Cardiac muscle cell (in vitro differentiated cells and primary cell): ENCODE results near the gene NLN. TPM values are rescaled to one million over a fixed set of nuclear protein-coding genes. Genes with fewer than 3 reads are reported as not detected.
"Not testable (repeated sequence)": the region's sequence is repeated elsewhere in the genome, so short reads cannot be mapped to it uniquely, and the experiment has no call there.

Source experiments
- DNase-seq, 2 donors: peaks; one replicate each; pipeline versions ENCODE4 v3.0.0 to v3.0.0-alpha.2; 2010 to 2017; ENCODE audit warnings: low read depth in 1 of 2, low spot score in 1 of 2
- H3K27ac ChIP-seq: fragments of 200-600 bp; sonication (generic); 2 replicates; pipeline ENCODE4 v1.5.1; 2016
- H3K27me3 ChIP-seq: fragments of 200-600 bp; sonication (generic); 2 replicates; pipeline ENCODE4 v1.6.0; 2016; ENCODE audit warnings: control low read depth
- H3K36me3 ChIP-seq: fragments of 200-600 bp; sonication (generic); 2 replicates; pipeline ENCODE4 v1.5.1; 2016; ENCODE audit warnings: control low read depth
- H3K4me1 ChIP-seq: fragments of 200-600 bp; sonication (generic); 2 replicates; pipeline ENCODE4 v1.8.1; 2017; ENCODE audit warnings: low read depth, mild to moderate bottlenecking, mixed run types
- H3K4me3 ChIP-seq: fragments of 200-600 bp; sonication (generic); 2 replicates; pipeline ENCODE4 v1.5.1; 2016; ENCODE audit warnings: mild to moderate bottlenecking
- H3K9me3 ChIP-seq: fragments of 200-600 bp; sonication (generic); 2 replicates; pipeline ENCODE4 v1.5.1; 2017; ENCODE audit warnings: low read depth, mild to moderate bottlenecking, control low read depth
- CTCF ChIP-seq: IDR thresholded peaks from 2 replicates; pipeline ENCODE4 v1.5.1; 2012; ENCODE audit warnings: low read depth, mild to moderate bottlenecking, low read length
- polyA plus RNA-seq: library from polyadenylated mRNA; unstranded; fragments of >200 nt; fragmentation: Nextera tagmentation; extraction: Ambion mirVana; gene quantifications from 2 replicates; pipeline ENCODE4 v1.2.1, GENCODE V29; 2016
- total RNA-seq: library from RNA; depleted of rRNA; stranded (reverse); fragments of >200 nt; gene quantifications from 2 replicates; pipeline ENCODE4 v1.2.3, GENCODE V29; 2016

NLN gene
- total and polyA plus RNA-seq, 2 experiments from 2014 or later, result 14.7 to 19.2 TPM

DNA sequence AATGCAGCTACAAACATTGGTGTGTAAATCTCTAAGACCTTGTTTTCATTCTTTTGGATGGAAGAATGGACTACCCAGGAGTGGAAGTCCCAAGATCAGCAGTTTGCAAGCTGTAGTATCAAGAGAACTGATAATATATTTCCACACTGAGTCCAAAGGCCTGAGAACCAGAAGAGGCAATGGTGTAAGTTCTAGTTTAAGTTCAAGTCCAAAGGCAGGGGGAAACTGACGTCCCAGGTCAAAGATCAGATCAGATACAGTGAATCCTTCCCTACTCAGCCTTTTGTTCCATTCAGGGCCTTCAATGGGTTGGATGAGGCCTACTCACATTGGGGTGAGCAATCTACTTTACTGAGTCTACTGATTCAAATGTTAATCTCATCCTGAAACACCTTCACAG lies 124.1 kb downstream of the NLN start:
- H3K36me3 ChIP-seq, result no peaks in the 10 kb centered on the region
- no peak overlapping the region for H3K27ac ChIP-seq
- no peak for DNase-seq
- no peaks in the 10 kb centered on the region for H3K4me1 ChIP-seq
- H3K9me3 ChIP-seq, result no peaks in the 10 kb centered on the region
- no peaks in the 10 kb centered on the region for H3K27me3 ChIP-seq
- H3K4me3 ChIP-seq, result no peak overlapping the region
- TF ChIP-seq CTCF, result no peak

GRCh38 chr5:65847019-65847418 lies 125.0 kb downstream of the NLN start:
- not testable (repeated sequence) for H3K9me3 ChIP-seq, DNase-seq, H3K36me3 ChIP-seq, H3K27me3 ChIP-seq, H3K27ac ChIP-seq, H3K4me1 ChIP-seq, H3K4me3 ChIP-seq

GRCh38 chr5:65849918-65850317 lies 127.9 kb downstream of the NLN start:
- H3K27ac ChIP-seq, H3K4me3 ChIP-seq, H3K27me3 ChIP-seq, H3K9me3 ChIP-seq, H3K36me3 ChIP-seq, H3K4me1 ChIP-seq, DNase-seq: not testable (repeated sequence)

GRCh38 chr5:65854925-65855324 lies 132.9 kb downstream of the NLN start:
- H3K27ac ChIP-seq, result no peak overlapping the region
- no peaks in the 10 kb centered on the region for H3K36me3 ChIP-seq
- no peak overlapping the region for H3K4me3 ChIP-seq
- no peaks in the 10 kb centered on the region for H3K9me3 ChIP-seq
- DNase-seq, result no peak
- no peaks in the 10 kb centered on the region for H3K4me1 ChIP-seq
- TF ChIP-seq CTCF, result no peak
- no peaks in the 10 kb centered on the region for H3K27me3 ChIP-seq

DNA sequence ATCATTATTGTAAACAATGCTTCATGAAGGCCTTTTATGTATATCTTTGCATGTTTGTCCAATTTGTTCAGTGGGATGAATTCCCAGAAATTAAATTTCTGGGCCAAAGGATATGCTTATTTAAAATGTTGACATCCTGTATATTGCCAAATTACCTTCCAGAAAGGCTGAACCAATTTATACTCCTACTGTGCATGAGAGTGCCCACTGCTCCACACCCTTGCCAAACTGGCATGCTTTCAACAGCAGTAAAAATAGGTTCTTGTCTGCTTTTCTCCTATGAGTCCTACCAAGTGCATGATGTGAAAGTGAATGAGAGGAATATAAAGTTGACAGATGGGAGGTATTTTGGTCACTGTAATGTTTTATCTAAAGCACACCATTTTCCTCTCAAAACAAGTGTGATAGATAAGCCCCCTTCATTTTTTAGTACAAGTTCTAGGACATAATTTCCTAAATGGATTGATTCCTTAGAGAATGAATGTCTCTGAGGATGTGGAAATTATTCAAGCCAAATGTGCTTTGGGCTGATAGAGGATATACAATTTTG lies 133.8 kb downstream of the NLN start:
- Histone ChIP-seq H3K27me3 (no peaks in the 10 kb centered on the region), H3K36me3 (no peaks in the 10 kb centered on the region), H3K27ac (no peak overlapping the region), H3K4me1 (no peaks in the 10 kb centered on the region), H3K4me3 (no peak overlapping the region), H3K9me3 (no peaks in the 10 kb centered on the region)
- TF ChIP-seq CTCF, result no peak
- DNase-seq, result no peak

- no peaks in the 10 kb centered on the region for H3K36me3 ChIP-seq
- no peak overlapping the region for H3K4me3 ChIP-seq
- no peaks in the 10 kb centered on the region for H3K27me3 ChIP-seq
- no peak for TF ChIP-seq CTCF
- H3K4me1 ChIP-seq, result no peaks in the 10 kb centered on the region
- no peak overlapping the region for H3K27ac ChIP-seq
- no peak for DNase-seq
- no peaks in the 10 kb centered on the region for H3K9me3 ChIP-seq
Measured at GRCh38 chr5:65856520-65856919, 134.5 kb downstream of the NLN start.

GRCh38 chr5:65858316-65858715 lies 136.3 kb downstream of the NLN start:
- Histone ChIP-seq H3K4me1 (no peaks in the 10 kb centered on the region), H3K27me3 (no peaks in the 10 kb centered on the region), H3K4me3 (no peak overlapping the region), H3K9me3 (no peaks in the 10 kb centered on the region), H3K27ac (no peak overlapping the region), H3K36me3 (no peaks in the 10 kb centered on the region)
- DNase-seq, result peak in 1 of 2 donors; percentile 21
- TF ChIP-seq CTCF, result no peak
